HG03442 (cell line): ENCODE measurements around the gene UGT1A6.
"Not testable (repeated sequence)": the region's sequence is repeated elsewhere in the genome, so short reads cannot be mapped to it uniquely, and the experiment has no call there.

Source experiments
- ATAC-seq: cut with Tn5 transposase; IDR thresholded peaks from one replicate; pipeline ENCODE4 v1.9.1; 2021; ENCODE audit warnings: mild to moderate bottlenecking, moderate library complexity; ENCODE audit not compliant: unreplicated experiment

UGT1A6 gene

DNA sequence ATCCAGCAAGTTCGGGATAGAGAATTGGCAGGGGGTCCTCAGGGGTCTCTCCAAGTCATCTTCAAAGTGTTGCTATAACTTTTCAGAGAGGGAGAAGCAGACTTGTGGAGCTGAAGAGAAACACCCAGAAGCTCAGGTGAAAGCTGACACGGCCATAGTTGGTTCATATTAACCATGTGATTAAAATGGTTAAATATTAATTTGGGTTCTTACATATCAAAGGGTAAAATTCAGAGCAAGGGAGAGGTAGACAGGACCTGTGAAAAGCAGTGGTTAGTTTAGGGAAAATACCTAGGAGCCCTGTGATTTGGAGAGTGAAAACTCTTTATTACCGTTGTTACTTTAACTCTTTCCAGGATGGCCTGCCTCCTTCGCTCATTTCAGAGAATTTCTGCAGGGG lies at the start of gene UGT1A6:
UGT1A6 (plus strand) TSS at position 243 of the 400 bp plus-strand sequence; CDS start at position 358, 115 bp downstream.
- ATAC-seq = no peak

DNA sequence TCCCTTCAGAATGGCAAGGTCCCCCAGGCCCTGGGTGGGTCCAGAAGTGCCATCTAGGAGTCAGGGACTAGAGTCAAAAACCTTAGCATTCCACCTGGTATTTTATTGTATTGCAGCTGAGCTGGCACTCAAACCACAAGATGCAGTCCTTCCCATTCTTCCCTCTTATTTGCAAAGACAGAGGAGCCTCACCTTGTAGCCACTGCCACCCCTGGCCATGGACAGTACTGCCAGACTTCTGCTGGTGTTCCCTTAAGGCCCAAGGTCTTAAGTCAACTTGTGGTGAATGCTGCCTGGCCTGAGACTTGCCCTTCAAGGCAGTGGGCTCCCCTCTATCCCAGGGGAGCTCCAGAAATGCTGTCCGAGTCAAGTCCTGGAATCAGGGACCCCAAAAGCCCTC lies 49.6 kb upstream of the UGT1A6 start:
- no peak for ATAC-seq

DNA sequence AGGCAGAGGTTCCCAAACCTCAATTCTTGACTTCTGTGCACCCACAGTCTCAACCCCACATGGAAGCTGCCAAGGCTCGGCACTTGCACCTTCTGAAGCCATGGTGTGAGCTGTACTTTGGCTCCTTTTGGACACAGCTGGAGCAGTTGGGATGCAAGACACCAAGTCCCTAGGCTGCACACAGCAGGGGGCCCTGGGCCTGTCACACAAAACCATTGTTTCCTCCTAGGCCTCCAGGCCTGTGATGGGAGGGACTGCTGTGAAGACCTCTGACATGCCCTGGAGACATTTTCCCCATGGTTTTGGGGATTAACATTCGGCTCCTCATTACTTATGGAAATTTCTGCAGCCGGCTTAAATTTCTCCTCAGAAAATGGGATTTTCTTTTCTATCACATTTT lies 46.7 kb upstream of the UGT1A6 start:
- not testable (repeated sequence) for ATAC-seq

DNA sequence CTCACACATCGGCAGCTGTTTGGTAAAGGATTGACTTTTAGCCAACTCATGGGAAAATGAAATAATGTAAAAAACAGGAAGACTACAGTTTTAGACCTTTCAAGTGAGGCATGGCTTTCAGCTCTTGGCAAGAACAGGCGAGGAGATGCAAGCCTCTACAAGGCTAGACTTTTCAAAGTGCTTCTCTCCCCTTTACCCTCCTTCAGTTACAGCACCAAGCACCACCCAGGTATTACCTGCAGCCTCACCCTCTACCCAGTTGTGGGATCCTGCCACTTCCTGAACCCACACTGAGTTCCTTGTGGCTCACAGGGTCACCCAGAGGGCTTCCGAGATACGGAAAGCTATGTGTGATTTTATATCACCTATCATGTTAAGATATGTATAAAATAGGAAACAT lies 41.7 kb upstream of the UGT1A6 start:
- no peak for ATAC-seq

DNA sequence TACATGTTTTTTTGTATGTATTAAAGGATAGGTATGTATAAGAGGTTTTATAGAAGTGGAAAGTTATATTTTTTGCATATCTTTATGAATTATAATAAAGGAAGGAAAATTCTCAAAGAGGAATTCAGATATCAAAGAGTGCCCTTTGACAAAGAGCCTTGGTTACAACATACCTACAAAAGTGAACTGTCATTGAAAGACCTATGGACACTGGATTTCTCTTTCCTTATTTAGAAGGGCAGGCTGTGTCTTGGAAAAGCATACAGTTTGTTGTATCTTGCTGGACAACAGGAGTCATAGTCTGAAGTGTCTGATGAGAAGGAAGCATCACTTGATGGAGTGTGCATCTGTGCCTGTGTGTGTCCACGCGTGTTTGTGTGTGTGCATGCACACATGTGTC lies 41.3 kb upstream of the UGT1A6 start:
- no peak for ATAC-seq

DNA sequence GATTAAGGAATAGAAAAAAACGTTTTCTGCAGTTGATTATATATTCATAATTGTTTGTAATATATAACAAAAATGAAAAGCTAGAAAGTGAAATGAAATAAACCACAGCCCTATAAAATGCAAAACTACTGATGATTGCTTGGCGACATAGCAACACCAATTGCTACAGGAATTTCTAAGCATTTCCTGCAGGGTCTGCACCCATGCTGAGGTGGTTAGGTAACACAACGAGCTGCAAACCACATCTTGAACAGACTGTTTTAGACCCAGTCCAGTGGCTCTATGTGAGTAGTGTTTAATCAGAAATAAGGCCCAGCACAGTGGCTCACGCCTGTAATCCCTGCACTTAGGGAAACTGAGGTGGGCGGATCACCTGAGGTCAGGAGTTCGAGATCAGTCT lies 38.2 kb upstream of the UGT1A6 start:
- no peak for ATAC-seq

DNA sequence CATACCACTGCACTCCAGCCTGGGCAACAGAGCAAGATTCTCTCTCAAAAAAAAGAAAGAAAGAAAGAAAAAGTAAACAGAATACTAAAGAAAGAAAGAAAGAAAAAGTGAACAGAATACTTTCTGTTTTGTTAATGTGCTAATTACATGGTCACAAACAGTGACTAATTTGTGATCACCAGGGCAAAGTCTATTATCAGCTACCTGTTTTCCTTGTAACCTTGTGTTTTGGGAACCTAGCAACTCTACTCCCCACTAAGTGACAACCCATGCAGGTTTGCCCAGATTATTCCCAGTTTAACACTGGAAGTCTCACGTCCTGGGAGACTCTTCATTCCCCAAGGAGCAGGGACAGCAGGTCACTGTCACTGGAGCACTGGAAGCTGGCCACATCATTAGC lies 37.6 kb upstream of the UGT1A6 start:
- ATAC-seq = no peak

DNA sequence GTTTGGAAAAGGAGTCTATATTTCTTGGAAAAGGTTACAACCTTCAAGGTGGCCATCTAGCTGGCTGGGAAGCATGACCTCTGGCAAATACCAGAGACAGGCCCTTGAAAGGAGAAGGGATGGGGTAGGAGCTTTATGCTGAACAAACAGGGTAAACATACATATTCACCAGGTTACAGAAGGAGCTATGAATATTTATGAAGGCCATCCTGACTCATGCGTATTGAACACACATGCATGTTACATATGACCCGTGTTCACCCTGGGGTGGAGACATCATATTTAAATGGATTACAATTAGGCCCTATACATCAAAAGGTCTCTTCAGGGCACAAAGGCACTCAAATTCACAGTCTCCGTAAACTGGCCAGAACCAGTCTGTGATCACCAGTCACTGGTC lies 36.7 kb upstream of the UGT1A6 start:
- ATAC-seq = not testable (repeated sequence)

DNA sequence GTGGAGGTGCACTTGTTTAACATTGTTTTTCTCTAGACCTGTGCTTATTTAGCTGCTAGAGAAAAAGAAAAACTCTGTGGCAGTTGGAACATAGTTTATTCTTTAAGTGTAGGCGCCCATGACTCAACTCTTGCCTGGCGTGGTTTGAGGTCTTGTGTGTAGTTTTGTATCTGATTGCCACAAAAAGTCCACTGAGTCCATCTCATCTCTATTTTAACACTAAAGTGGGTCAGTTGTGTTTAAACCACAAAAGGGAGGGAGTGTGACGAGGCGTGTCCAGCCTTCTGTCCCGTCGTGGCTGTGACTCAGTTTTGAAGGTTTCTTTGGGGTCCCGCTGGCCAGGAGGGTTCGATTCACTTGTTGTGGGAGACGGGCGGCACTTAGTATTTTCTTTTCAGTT lies 36.2 kb upstream of the UGT1A6 start:
- no peak for ATAC-seq

DNA sequence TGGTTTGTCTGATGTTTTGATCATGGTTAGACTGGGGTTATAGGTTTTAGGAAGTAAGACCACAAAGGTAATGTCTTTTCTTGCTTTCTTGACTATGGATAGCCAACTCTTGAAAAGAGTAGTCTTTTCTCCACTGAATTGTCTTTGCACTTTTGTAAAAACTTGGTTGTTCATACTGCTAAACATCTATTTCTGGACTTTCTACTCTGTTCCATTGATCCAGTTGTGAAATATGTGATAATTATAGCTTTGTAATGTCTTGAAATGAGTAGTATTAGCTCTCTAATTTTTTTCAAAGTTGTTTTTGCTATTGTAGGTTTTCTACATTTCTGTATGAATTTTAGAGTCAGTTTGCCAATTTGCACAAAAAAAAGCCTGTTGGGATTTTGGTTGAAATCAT lies 34.1 kb upstream of the UGT1A6 start:
- ATAC-seq = no peak

DNA sequence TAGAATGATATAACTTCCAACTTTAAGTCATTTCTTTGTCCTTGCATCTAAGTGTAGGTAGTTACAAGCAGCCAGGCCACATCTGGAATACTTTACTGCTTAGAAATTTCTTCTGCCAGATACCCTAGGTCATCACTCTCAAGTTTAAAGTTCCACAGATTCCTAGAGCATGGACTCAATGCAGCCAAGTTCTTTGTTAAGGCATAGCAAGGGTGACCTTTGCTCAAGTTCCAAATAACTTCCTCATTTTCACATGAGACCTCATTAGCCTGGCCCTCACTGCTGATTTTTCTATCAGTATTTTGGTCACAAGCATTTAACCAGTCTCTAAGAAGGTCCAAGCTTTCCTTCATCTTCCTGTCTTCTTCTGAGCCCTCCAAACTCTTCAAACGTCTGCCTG lies 28.8 kb upstream of the UGT1A6 start:
- ATAC-seq = no peak

DNA sequence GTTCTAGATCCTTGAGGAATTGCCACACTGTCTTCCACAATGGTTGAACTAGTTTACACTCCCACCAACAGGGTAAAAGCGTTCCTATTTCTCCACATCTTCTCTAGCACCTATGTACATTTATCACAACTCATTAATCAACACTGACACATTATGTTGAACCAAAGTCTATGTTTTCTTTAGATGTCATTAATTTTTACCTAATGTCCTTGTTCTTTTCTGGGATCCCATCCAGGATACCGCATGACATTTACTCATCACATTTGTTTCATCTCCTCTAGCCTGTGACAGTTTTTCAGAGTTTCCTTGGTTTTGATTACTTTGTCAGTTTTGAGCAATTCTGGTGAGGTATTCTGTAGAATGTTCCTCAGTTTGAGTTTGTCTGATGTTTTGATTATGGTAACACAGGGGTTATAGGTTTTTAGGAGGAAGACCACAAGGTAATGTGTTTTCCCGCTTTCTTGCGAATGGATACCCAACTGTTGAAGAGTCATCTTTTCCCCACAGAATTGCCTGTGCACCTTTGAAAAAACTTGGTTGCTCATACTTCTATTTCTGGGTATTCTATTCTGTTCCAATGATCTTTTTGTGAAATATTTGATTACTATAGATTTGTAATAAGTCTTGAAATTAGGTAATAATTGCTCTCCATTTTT lies 24.0 kb upstream of the UGT1A6 start:
- no peak for ATAC-seq

DNA sequence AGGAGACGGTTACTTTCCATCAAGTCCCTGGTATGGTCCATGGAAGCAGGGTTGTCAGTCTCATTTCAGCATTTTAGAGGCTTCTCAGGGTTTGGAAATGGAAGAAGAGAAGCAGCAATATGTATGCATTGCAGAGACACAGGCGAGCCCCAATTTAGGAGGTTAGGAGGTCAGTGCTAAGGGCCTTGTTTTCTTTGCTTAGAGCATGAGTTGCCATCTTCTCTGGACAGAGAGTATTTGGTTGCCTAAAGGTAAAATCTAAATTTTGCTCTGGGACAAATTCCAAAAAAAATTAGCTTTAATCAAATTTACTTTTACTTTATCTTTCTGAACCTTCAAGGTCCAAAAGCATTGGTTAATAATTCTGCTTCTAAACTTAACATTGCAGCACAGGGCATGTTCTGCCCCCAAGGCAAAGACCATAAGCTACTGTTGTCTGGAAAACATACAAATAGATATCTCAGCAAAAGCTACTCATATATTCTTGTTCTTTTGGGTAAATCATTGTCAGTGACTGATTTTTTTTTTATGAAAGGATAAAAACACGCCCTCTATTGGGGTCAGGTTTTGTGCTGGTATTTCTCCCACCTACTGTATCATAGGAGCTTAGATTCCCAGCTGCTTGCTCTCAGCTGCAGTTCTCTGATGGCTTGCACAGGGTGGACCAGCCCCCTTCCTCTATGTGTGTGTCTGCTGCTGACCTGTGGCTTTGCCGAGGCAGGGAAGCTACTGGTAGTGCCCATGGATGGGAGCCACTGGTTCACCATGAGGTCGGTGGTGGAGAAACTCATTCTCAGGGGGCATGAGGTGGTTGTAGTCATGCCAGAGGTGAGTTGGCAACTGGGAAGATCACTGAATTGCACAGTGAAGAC lies 21.2 kb upstream of the UGT1A6 start, which contains the start of gene UGT1A9:
UGT1A9 (plus strand) TSS at position 609 of the 872 bp plus-strand sequence; CDS start at position 646, 37 bp downstream.
- ATAC-seq = no peak

DNA sequence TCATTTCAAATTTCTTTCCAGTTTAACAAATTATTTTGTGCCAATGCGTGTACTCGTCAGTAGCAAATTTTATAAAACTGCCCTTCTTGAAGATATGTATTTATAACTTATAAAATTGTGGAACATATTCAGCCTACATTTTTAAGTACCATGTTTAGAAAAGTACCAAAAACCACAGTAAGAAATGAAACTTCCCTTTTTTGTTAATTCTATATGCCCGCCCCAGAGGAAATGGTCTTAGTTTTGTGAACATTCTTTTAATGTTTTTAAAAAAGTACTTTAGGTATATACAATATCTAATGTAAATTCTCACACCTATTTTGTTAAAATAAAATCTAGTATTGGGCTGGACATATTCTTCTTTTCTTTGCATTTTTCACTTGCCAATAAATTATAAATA lies 19.8 kb upstream of the UGT1A6 start:
- no peak for ATAC-seq

DNA sequence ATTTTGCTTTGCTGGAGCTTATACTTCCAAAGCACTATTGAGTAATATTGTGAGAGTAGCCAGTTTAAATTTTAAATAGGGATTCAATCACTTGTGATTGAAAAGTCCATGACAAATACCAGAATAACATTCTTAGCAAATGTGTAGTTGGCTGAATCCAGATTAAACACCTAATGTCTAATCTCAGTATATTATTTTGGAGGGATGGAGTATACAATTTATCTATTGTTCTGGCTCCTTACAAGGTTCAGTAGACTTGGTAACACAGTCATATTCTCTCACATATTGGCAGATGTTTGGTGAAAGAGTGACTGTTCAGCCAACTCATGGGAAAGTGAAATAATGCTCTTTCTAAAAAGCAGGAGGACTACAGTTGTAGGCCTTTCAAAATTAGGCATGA lies 18.8 kb upstream of the UGT1A6 start:
- no peak for ATAC-seq

DNA sequence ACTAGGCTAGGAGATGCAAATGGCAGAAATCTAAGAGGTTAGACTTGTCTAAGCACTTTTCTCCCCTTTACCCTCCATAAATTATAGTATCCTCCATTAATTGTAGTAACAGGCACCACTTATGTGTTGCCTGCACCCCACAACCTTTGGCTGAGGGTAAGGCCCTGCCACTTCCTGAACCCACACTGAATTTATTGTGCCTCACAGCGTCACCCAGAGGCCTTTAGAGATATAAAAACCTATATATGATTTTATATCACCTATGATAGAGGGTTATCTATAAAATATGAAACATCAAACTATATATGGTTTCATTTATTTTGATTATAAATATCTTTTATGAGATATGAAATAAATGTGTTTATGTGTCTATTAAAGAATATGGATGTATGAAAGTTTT lies 18.4 kb upstream of the UGT1A6 start:
- ATAC-seq = no peak

DNA sequence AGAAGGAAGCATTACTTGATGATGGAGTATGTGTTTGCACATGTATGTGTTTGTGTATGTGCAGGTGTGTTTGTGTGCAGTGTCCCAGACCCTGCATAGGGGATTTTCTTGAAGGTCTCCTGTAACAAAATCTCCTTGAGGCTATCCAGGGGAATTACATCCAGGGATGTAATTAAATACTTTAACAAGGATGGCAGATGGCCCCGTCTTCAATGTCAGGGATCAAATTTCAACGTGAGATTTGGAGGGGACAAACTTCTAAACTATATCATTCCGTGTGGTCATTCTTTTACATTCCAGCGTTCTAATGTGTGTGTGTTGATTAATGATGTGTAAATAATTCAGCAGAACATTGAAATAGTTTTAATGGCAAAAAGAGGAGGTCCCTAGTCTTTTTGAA lies 17.7 kb upstream of the UGT1A6 start:
- no peak for ATAC-seq

DNA sequence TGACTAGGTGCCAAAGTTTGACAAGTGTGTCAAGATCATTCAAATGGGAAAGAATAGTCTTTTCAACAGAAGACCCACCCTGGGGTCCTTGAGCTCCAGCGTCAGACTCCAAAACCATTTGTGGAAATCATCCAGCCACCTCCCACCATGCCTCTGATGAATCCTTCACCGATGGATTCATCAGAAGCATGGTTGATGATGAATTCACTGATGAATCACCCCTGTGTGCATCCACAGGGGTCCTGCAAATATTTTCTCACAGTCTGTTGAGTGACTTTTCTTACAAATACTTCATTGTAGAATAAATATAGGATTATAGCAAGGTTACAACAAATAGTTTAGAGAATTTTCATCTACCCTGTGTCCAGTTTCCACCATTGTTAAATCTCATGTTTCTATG lies 16.6 kb upstream of the UGT1A6 start:
- ATAC-seq = no peak

DNA sequence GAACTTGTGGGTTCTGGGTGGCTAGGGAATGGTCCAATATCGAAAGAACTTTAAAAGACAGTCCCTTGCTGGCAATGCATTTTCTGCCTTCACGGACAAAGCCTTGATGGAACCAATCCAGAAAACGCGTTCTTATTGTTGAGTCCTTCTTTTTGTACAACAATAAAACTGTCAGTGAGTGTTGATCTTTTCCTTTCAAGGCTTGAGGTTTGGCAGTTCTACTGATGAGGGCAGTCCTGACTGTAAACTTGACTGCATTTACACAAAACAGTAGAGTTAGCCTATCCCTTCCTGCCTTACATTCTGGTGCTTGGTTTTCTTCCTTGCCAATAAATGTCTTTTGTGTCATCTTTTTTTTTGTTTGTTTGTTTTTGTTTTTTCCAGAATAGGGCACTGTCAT lies 13.5 kb upstream of the UGT1A6 start:
- no peak for ATAC-seq

DNA sequence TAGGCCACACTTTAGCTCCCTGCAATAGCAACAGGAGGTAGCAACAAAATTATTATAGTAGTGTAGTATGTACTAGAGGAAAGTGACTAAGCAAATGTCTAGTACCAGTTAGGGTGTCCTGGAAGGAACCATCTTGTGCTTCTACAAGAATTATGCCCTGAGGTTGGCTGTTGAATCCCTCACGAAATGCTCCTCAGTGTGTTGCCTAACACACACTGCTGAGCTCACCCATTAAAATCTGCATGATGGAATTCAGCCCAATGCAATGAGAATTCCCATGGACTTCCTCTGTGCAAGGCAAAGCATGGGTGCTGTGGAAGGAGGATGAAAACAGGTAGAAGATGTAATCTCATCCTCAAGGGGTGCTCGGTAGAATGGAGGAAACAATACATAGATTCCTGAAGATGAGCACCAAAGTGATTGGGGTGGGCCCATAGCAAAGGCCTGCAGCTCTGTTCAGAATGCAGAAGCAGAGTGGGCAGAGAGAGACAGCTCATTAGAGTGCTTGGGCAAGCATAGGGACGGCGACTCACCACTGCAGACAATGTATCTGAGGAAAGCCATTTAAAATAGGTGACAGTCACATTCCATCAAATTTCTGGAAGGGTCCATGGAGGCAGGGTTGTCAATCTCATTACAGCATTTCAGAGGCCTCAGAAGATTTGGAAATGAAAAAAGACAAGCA lies 12.2 kb upstream of the UGT1A6 start:
- no peak for ATAC-seq

DNA sequence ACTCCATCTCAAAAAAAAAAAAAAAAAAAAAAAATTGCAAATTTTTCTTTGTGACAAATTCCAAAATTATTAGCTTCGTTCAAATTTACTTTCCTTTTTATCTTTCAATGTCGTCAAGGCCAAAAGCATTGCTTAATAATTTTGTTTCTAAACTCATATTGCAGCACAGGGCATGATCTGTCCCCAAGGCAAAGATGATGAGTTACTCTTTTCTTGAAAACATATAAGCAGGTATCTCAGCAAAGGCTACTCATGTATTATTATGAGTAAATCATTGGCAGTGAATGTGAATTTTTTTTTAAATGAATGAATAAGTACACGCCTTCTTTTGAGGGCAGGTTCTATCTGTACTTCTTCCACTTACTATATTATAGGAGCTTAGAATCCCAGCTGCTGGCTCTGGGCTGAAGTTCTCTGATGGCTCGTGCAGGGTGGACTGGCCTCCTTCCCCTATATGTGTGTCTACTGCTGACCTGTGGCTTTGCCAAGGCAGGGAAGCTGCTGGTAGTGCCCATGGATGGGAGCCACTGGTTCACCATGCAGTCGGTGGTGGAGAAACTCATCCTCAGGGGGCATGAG lies 11.1 kb upstream of the UGT1A6 start, which contains the start of gene UGT1A7:
UGT1A7 (plus strand) TSS at position 381 of the 579 bp plus-strand sequence; CDS start at position 418, 37 bp downstream.
- no peak for ATAC-seq
